Natural killer cell treated with Interleukin-12 subunit alpha and Interleukin-12 subunit beta and Interleukin-15 and Interleukin-18, amount 100 ng/mL, for 72 hours (primary cell): Measurements from ENCODE around the gene FBLIM1. TPM values are rescaled to one million over a fixed set of nuclear protein-coding genes. Genes with fewer than 3 reads are reported as not detected.

Experiments
- ATAC-seq, 2 donors: fragments of 150-1000 bp; cut with Tn5 transposase in 1 of 2; sonication (Bioruptor Pico), chemical (Tn5 transposase) in 1 of 2; 2 replicates each; pipeline ENCODE4 v1.10.0; 2021
- DNase-seq: peaks from one replicate; pipeline ENCODE4 v3.0.0; 2022; ENCODE audit warnings: low spot score
- H3K27ac Mint-ChIP-seq, 2 donors: 1 replicate in 1 of 2; 2 replicates in 1 of 2; pipeline ENCODE4 v1.8.0; 2022; ENCODE audit warnings: mixed read lengths in 2 of 2, mild to moderate bottlenecking in 1 of 2, moderate library complexity in 1 of 2
- H3K27me3 Mint-ChIP-seq, 2 donors: 1 replicate in 1 of 2; 2 replicates in 1 of 2; pipeline ENCODE4 v1.8.0; 2022; ENCODE audit warnings: mixed read lengths in 2 of 2
- H3K36me3 Mint-ChIP-seq: one replicate; pipeline ENCODE4 v1.8.0; 2022; ENCODE audit warnings: mixed read lengths
- H3K4me1 Mint-ChIP-seq, 2 donors: 1 replicate in 1 of 2; 2 replicates in 1 of 2; pipeline ENCODE4 v1.8.0; 2022; ENCODE audit warnings: low read depth in 2 of 2, mixed read lengths in 2 of 2, mild to moderate bottlenecking in 1 of 2
- H3K4me3 Mint-ChIP-seq: one replicate; pipeline ENCODE4 v1.8.0; 2022; ENCODE audit warnings: mixed read lengths
- H3K9me3 Mint-ChIP-seq: 2 replicates; pipeline ENCODE4 v1.8.0; 2022; ENCODE audit warnings: mixed read lengths
- total RNA-seq, 2 donors: library from RNA; stranded (reverse); gene quantifications; one replicate each; pipeline ENCODE4 v1.2.3, GENCODE V29; 2022

Gene FBLIM1
- total RNA-seq, 2 donors from 2014 or later, result not detected

- Mint-ChIP-seq H3K9me3 (no peaks in the 10 kb centered on the region), H3K36me3 (no peaks in the 10 kb centered on the region), H3K27me3 (no peaks in the 10 kb centered on the region), H3K27ac (peak overlapping the region; percentile 95 to 97), H3K4me3 (peak overlapping the region; percentile 95), H3K4me1 (peaks cover 23 to 34% of the 10 kb centered on the region in 2 donors)
- ATAC-seq, result peak; percentile 76 to 79
- peak; percentile 100 for DNase-seq
These were observed 77.3 kb downstream of the FBLIM1 start for GRCh38 chr1:15835741-15836510.

Other genes starting within 250 kb of the FBLIM1 start
- gene CASP9, start 234.6 kb upstream of the FBLIM1 start, total RNA-seq, result 10 to 100 TPM; 15.1 to 18.0 TPM
- 10 to 100 TPM; 15.5 to 23.7 TPM for gene DNAJC16, start 231.9 kb upstream of the FBLIM1 start, total RNA-seq
- 1 to 10 TPM; 3.4 to 8.6 TPM for gene AGMAT, start 173.7 kb upstream of the FBLIM1 start, total RNA-seq
- 10 to 100 TPM; 35.0 to 55.4 TPM for gene DDI2, start 141.3 kb upstream of the FBLIM1 start, total RNA-seq
- gene PLEKHM2, start 74.5 kb upstream of the FBLIM1 start, total RNA-seq, result 10 to 100 TPM; 48.0 to 65.1 TPM
- gene SLC25A34, start 22.5 kb upstream of the FBLIM1 start, total RNA-seq, result 1 to 10 TPM in 1 of 2 donors, under 1 TPM in 1; 0.88 to 1.9 TPM
- gene TMEM82, start 16.3 kb upstream of the FBLIM1 start, total RNA-seq, result not detected
- gene UQCRHL, start 48.9 kb downstream of the FBLIM1 start, total RNA-seq, result 1 to 10 TPM; 1.2 to 2.0 TPM
- 10 to 100 TPM; 58.6 to 92.4 TPM for gene SPEN, start 88.9 kb downstream of the FBLIM1 start, total RNA-seq
- 100 to 1,000 TPM in 1 of 2 donors, 10 to 100 TPM in 1; 75.6 to 102 TPM for gene ZBTB17, start 217.3 kb downstream of the FBLIM1 start, total RNA-seq
- not detected for gene SRARP, start 245.4 kb downstream of the FBLIM1 start, total RNA-seq